ENCODE data around the gene GTF2E1. TPM values are rescaled to one million over a fixed set of nuclear protein-coding genes. Genes with fewer than 3 reads are reported as not detected.

The GTF2E1 gene
- total RNA-seq, 2 experiments from 2014 or later = 24.6 to 28.7 TPM

GRCh38 chr3:120795017-120795648, 52.6 kb downstream of the GTF2E1 start:
- CTCF ChIA-PET = interaction anchor here (0.7 to 2.0 kb wide), 15 partner anchors 10 to 376 kb away, joined by 3 to 16 read pairs (median 3); no protein-coding TSS in a partner anchor
- POLR2A ChIA-PET = interaction anchor here (0.5 kb wide), 1 partner anchor 339 kb away, joined by 5 read pairs; no protein-coding TSS in a partner anchor

- CTCF ChIA-PET = interaction anchor here (1.1 to 1.8 kb wide), 4 partner anchors 13 to 235 kb away, joined by 4 to 16 read pairs (median 6); no protein-coding TSS in a partner anchor
- POLR2A ChIA-PET = no interaction called here
Observed at GRCh38 chr3:120795959-120796358, 53.4 kb downstream of the GTF2E1 start.

- ChIA-PET POLR2A (no interaction called here), CTCF (no interaction called here)
Observed at GRCh38 chr3:120796976-120797375, 54.4 kb downstream of the GTF2E1 start.

DNA sequence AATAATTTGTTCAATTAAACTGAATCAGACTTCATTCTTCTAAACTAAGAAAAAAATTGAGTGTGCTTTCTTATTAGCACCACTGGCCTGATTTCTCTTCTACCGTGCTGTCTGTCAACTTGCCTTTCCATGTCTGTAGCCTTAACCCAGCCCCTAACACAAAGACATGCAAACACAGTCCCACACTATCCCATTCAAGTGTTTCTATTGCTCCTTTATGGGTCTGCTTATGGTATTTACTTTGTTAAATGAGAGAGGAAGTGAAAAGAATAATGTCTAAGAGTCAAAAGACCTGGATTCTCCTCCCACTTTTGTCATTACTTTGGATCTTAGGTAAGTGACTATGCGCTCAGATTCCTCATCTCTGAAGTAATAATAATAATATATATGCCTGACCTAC, 55.3 kb downstream of the GTF2E1 start:
- ChIA-PET POLR2A (no interaction called here), CTCF (no interaction called here)

- POLR2A ChIA-PET = no interaction called here
- CTCF ChIA-PET = no interaction called here
Observed at GRCh38 chr3:120798346-120798745, 55.8 kb downstream of the GTF2E1 start.

- POLR2A ChIA-PET = no interaction called here
- CTCF ChIA-PET = no interaction called here
Observed at GRCh38 chr3:120800625-120801024, 58.1 kb downstream of the GTF2E1 start.

GRCh38 chr3:120801484-120801883, 58.9 kb downstream of the GTF2E1 start:
- POLR2A ChIA-PET = no interaction called here

GRCh38 chr3:120802916-120803315, 60.4 kb downstream of the GTF2E1 start:
- ChIA-PET POLR2A (no interaction called here), CTCF (interaction anchor here (0.7 kb wide), 1 partner anchor 383 kb away, joined by 3 read pairs; no protein-coding TSS in a partner anchor)

More at GRCh38 chr3:120801484-120801883, 58.9 kb downstream of the GTF2E1 start:
- CTCF ChIA-PET = no interaction called here

GRCh38 chr3:120816728-120817127, 74.2 kb downstream of the GTF2E1 start:
- CTCF ChIA-PET = no interaction called here
- POLR2A ChIA-PET = no interaction called here

DNA sequence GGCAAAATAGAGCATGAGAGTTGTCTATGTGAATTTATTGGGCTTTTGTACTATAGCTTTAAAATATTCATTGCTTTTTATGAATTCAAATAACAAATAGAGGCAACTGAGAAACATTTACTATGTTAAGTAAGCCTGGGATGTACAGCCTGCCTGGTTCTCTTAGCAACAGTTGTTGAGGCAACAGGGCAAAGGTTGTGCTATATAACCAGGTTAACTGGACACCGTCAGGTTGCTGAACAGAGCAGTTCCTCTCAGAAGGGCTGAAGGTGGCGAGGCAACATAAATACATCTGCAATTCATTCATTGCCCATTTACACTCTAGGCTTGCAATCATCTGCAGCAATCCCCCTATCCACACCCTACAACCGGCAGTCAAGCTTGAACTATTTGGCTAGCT, 78.2 kb downstream of the GTF2E1 start:
- POLR2A ChIA-PET = no interaction called here
- CTCF ChIA-PET = no interaction called here

DNA sequence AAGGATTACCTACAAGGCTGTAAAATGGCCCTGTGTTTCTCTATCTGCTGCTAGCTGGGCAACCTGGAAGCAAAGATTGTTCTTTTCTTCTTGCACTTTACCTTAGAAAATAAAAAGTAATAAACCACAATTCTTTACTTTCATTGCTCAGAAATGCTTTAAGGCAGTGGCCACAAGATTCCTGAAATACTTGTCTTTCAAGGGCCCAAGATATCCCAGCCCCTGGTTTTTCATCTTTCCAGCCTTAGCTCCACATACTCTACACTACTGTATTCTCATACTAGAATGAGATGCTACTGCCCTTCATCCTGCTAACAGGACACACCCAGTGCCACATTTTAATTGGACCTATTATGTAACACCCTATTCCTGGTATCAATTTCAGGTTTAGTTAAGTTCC, 78.9 kb downstream of the GTF2E1 start:
- ChIA-PET CTCF (no interaction called here), POLR2A (no interaction called here)

- CTCF ChIA-PET = no interaction called here
- POLR2A ChIA-PET = no interaction called here
Observed at GRCh38 chr3:120823156-120823555, 80.6 kb downstream of the GTF2E1 start.

GRCh38 chr3:120824613-120825012, 82.1 kb downstream of the GTF2E1 start:
- POLR2A ChIA-PET = no interaction called here
- CTCF ChIA-PET = no interaction called here

DNA sequence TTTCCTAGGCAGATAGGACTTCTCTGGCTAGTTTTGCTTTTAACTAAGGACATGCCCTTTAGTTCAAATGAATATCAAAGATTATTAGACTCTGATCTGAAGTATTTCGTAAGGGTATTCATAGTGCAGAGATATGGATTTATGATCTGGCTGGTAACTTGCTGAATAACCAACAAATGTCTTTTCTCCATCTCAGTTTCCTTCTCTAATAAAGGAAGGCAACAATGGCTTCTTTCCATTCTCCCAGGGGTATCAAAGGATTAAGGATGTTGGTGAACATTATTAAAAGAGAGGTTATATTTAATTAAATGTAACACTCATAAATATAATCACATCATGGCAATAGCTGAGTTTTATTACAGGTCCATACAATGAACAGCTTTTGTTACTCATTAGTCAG, 86.3 kb downstream of the GTF2E1 start:
- ChIA-PET CTCF (no interaction called here), POLR2A (no interaction called here)

DNA sequence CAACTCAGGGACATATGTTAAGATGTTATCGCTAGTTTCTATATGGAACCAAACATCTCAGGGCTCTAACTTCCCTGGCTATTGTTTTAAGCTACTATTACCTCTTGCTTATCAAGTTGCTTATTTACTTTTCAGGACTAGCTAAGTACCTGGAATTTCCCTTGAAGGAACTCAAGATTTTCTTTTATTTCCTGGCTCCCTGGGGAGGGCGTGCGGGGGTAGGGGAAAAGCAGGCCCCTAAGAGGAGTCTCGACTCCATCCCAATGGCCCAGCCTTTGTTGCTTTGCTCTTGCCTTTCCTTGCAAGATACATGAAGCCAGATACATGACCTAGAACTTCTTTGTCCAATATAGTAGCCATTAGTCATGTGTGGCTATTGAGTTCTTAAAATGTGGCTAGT, 88.5 kb downstream of the GTF2E1 start:
- ChIA-PET POLR2A (no interaction called here), CTCF (no interaction called here)

Other genes starting within 250 kb of the GTF2E1 start
- 100 to 1,000 TPM; 123 to 125 TPM for gene NDUFB4, start 146.4 kb upstream of the GTF2E1 start, total RNA-seq
- gene HGD, start 60.5 kb upstream of the GTF2E1 start, total RNA-seq = under 1 TPM; 0.23 to 0.25 TPM
- 10 to 100 TPM; 41.4 to 42.4 TPM for gene RABL3, start 228 bp upstream of the GTF2E1 start, total RNA-seq
- gene STXBP5L, start 165.5 kb downstream of the GTF2E1 start, total RNA-seq = not detected